Endometrium (tissue), 2 donors: ENCODE data around the gene RCCD1.
"Not testable (repeated sequence)": the region's sequence is repeated elsewhere in the genome, so short reads cannot be mapped to it uniquely, and the experiment has no call there.

Experiments
- FAIRE-seq: peaks from 2 replicates; lab custom pipeline; 2012; peaks lifted over from hg19 to GRCh38; lab: Jason Lieb, UNC
- donor health status: control.
- donor health status: control.

The RCCD1 gene

GRCh38 chr15:90918034-90918788, 36.5 kb upstream of the RCCD1 start:
- no peak for FAIRE-seq

GRCh38 chr15:90918835-90919234, 35.8 kb upstream of the RCCD1 start:
- FAIRE-seq: no peak

- no peak for FAIRE-seq
These were observed 32.8 kb upstream of the RCCD1 start for GRCh38 chr15:90921887-90922286.

- FAIRE-seq: not testable (repeated sequence)
These were observed 31.9 kb upstream of the RCCD1 start for GRCh38 chr15:90922712-90923322.

- no peak for FAIRE-seq
These were observed 30.3 kb upstream of the RCCD1 start for GRCh38 chr15:90924375-90924774.

GRCh38 chr15:90926766-90927165, 27.9 kb upstream of the RCCD1 start:
- not testable (repeated sequence) for FAIRE-seq

GRCh38 chr15:90928106-90928505, 26.6 kb upstream of the RCCD1 start:
- FAIRE-seq: not testable (repeated sequence)

GRCh38 chr15:90929246-90930019, 25.3 kb upstream of the RCCD1 start:
- no peak for FAIRE-seq

- no peak for FAIRE-seq
These were observed 23.7 kb upstream of the RCCD1 start for GRCh38 chr15:90930861-90931574.

- FAIRE-seq: no peak
These were observed 23.2 kb upstream of the RCCD1 start for GRCh38 chr15:90931575-90931827.

- FAIRE-seq: no peak
These were observed 22.6 kb upstream of the RCCD1 start, which contains the start of gene HDDC3 for GRCh38 chr15:90931828-90932659. HDDC3 (minus strand) TSS chr15:90932549; CDS start chr15:90932540, 9 bp downstream.

GRCh38 chr15:90932660-90932991, 22.1 kb upstream of the RCCD1 start:
- FAIRE-seq: no peak

GRCh38 chr15:90933301-90933700, 21.4 kb upstream of the RCCD1 start:
- FAIRE-seq: no peak

GRCh38 chr15:90934256-90934948, 20.3 kb upstream of the RCCD1 start:
- no peak for FAIRE-seq

- FAIRE-seq: no peak
These were observed 19.5 kb upstream of the RCCD1 start, which contains the start of gene UNC45A for GRCh38 chr15:90934949-90935751. UNC45A (plus strand) TSS chr15:90935285; CDS start chr15:90935325, 40 bp downstream.

- FAIRE-seq: no peak
These were observed 17.9 kb upstream of the RCCD1 start for GRCh38 chr15:90936823-90937222.

GRCh38 chr15:90938261-90938660, 16.4 kb upstream of the RCCD1 start:
- FAIRE-seq: no peak

GRCh38 chr15:90939756-90940155, 14.9 kb upstream of the RCCD1 start:
- no peak for FAIRE-seq

- no peak for FAIRE-seq
These were observed 13.6 kb upstream of the RCCD1 start for GRCh38 chr15:90941038-90941437.
